ENCODE data around the gene SNX30. TPM values are rescaled to one million over a fixed set of nuclear protein-coding genes. Genes with fewer than 3 reads are reported as not detected.
A peak's percentile ranks its signal among the peaks of the same experiment; 100 is the strongest.

Gene SNX30
- total RNA-seq, 1 donor from 2014 or later: 1.9 TPM

GRCh38 chr9:112755016-112755427, 4.5 kb downstream of the SNX30 start:
- DNase-seq (ENCODE audit: low spot score): no peak
- H3K27ac Mint-ChIP-seq: peak overlapping the region; percentile 82
- H3K4me3 Mint-ChIP-seq: peak overlapping the region; percentile 16
- H3K27me3 Mint-ChIP-seq (ENCODE audit: insufficient read depth): peaks cover 5% of the 10 kb centered on the region
- peaks cover 16% of the 10 kb centered on the region for H3K36me3 Mint-ChIP-seq (ENCODE audit: low read depth)
- H3K9me3 Mint-ChIP-seq: no peaks in the 10 kb centered on the region
- peaks cover 68% of the 10 kb centered on the region for H3K4me1 Mint-ChIP-seq (ENCODE audit: low read depth)
- intact Hi-C loops (cut with micrococcal nuclease): loop anchor here (2.0 kb wide), 1 partner anchor 858 kb away; the partner anchor contains the start of gene UGCG

- peaks cover 6% of the 10 kb centered on the region for H3K27me3 Mint-ChIP-seq (ENCODE audit: insufficient read depth)
- H3K36me3 Mint-ChIP-seq (ENCODE audit: low read depth): peaks cover 13% of the 10 kb centered on the region
These were observed 5.1 kb downstream of the SNX30 start for GRCh38 chr9:112755675-112756074.

GRCh38 chr9:112757282-112757883, 6.8 kb downstream of the SNX30 start:
- Mint-ChIP-seq H3K27ac (no peak overlapping the region), H3K4me3 (no peak overlapping the region), H3K36me3 (ENCODE audit: low read depth) (peaks cover 10% of the 10 kb centered on the region), H3K27me3 (ENCODE audit: insufficient read depth) (peaks cover 4% of the 10 kb centered on the region), H3K9me3 (no peaks in the 10 kb centered on the region), H3K4me1 (ENCODE audit: low read depth) (peaks cover 64% of the 10 kb centered on the region)
- no peak for DNase-seq (ENCODE audit: low spot score)
- intact Hi-C loops (cut with micrococcal nuclease): no loop called here

More at GRCh38 chr9:112755675-112756074, 5.1 kb downstream of the SNX30 start:
- H3K27ac Mint-ChIP-seq: no peak overlapping the region
- intact Hi-C loops (cut with micrococcal nuclease): loop anchor here (2.0 kb wide), 1 partner anchor 859 kb away; the partner anchor contains the start of gene UGCG
- no peak for DNase-seq (ENCODE audit: low spot score)
- peaks cover 70% of the 10 kb centered on the region for H3K4me1 Mint-ChIP-seq (ENCODE audit: low read depth)
- no peak overlapping the region for H3K4me3 Mint-ChIP-seq
- no peaks in the 10 kb centered on the region for H3K9me3 Mint-ChIP-seq

- H3K4me3 Mint-ChIP-seq: no peak overlapping the region
- intact Hi-C loops (cut with micrococcal nuclease): no loop called here
- H3K36me3 Mint-ChIP-seq (ENCODE audit: low read depth): peaks cover 12% of the 10 kb centered on the region
- H3K4me1 Mint-ChIP-seq (ENCODE audit: low read depth): peaks cover 59% of the 10 kb centered on the region
- H3K27ac Mint-ChIP-seq: no peak overlapping the region
- no peaks in the 10 kb centered on the region for H3K9me3 Mint-ChIP-seq
- H3K27me3 Mint-ChIP-seq (ENCODE audit: insufficient read depth): peaks cover 4% of the 10 kb centered on the region
- DNase-seq (ENCODE audit: low spot score): no peak
These were observed 7.4 kb downstream of the SNX30 start for GRCh38 chr9:112757940-112758339.

GRCh38 chr9:112760821-112761220, 10.3 kb downstream of the SNX30 start:
- Mint-ChIP-seq H3K27me3 (ENCODE audit: insufficient read depth) (peaks cover 3% of the 10 kb centered on the region), H3K9me3 (no peaks in the 10 kb centered on the region), H3K36me3 (ENCODE audit: low read depth) (peaks cover 6% of the 10 kb centered on the region), H3K27ac (no peak overlapping the region), H3K4me3 (no peak overlapping the region), H3K4me1 (ENCODE audit: low read depth) (peaks cover 32% of the 10 kb centered on the region)
- intact Hi-C loops (cut with micrococcal nuclease): no loop called here
- DNase-seq (ENCODE audit: low spot score): no peak

GRCh38 chr9:112761912-112762655, 11.5 kb downstream of the SNX30 start:
- H3K4me1 Mint-ChIP-seq (ENCODE audit: low read depth): peaks cover 26% of the 10 kb centered on the region
- peaks cover 3% of the 10 kb centered on the region for H3K27me3 Mint-ChIP-seq (ENCODE audit: insufficient read depth)
- no peak overlapping the region for H3K4me3 Mint-ChIP-seq
- DNase-seq (ENCODE audit: low spot score): no peak
- H3K27ac Mint-ChIP-seq: no peak overlapping the region
- peaks cover 6% of the 10 kb centered on the region for H3K36me3 Mint-ChIP-seq (ENCODE audit: low read depth)
- H3K9me3 Mint-ChIP-seq: peaks cover 8% of the 10 kb centered on the region
- intact Hi-C loops (cut with micrococcal nuclease): no loop called here

GRCh38 chr9:112762726-112763518, 12.4 kb downstream of the SNX30 start:
- H3K9me3 Mint-ChIP-seq: peaks cover 10% of the 10 kb centered on the region
- H3K4me3 Mint-ChIP-seq: no peak overlapping the region
- peaks cover 17% of the 10 kb centered on the region for H3K4me1 Mint-ChIP-seq (ENCODE audit: low read depth)
- H3K27ac Mint-ChIP-seq: no peak overlapping the region
- peaks cover 3% of the 10 kb centered on the region for H3K27me3 Mint-ChIP-seq (ENCODE audit: insufficient read depth)
- no peak for DNase-seq (ENCODE audit: low spot score)
- H3K36me3 Mint-ChIP-seq (ENCODE audit: low read depth): peaks cover 7% of the 10 kb centered on the region
- intact Hi-C loops (cut with micrococcal nuclease): no loop called here

- Mint-ChIP-seq H3K9me3 (peaks cover 14% of the 10 kb centered on the region), H3K36me3 (ENCODE audit: low read depth) (peaks cover 10% of the 10 kb centered on the region), H3K4me3 (no peak overlapping the region), H3K27ac (no peak overlapping the region), H3K4me1 (ENCODE audit: low read depth) (peaks cover 19% of the 10 kb centered on the region), H3K27me3 (ENCODE audit: insufficient read depth) (peaks cover 3% of the 10 kb centered on the region)
- DNase-seq (ENCODE audit: low spot score): no peak
- intact Hi-C loops (cut with micrococcal nuclease): no loop called here
These were observed 13.8 kb downstream of the SNX30 start for GRCh38 chr9:112764344-112764743.

GRCh38 chr9:112764837-112765236, 14.3 kb downstream of the SNX30 start:
- peaks cover 3% of the 10 kb centered on the region for H3K27me3 Mint-ChIP-seq (ENCODE audit: insufficient read depth)
- peaks cover 18% of the 10 kb centered on the region for H3K4me1 Mint-ChIP-seq (ENCODE audit: low read depth)
- intact Hi-C loops (cut with micrococcal nuclease): no loop called here

GRCh38 chr9:112765281-112765680, 14.7 kb downstream of the SNX30 start:
- Mint-ChIP-seq H3K4me1 (ENCODE audit: low read depth) (peaks cover 13% of the 10 kb centered on the region), H3K27ac (no peak overlapping the region), H3K9me3 (peaks cover 14% of the 10 kb centered on the region), H3K4me3 (no peak overlapping the region), H3K36me3 (ENCODE audit: low read depth) (peaks cover 15% of the 10 kb centered on the region), H3K27me3 (ENCODE audit: insufficient read depth) (peaks cover 3% of the 10 kb centered on the region)
- DNase-seq (ENCODE audit: low spot score): no peak
- intact Hi-C loops (cut with micrococcal nuclease): no loop called here

More at GRCh38 chr9:112764837-112765236, 14.3 kb downstream of the SNX30 start:
- no peak for DNase-seq (ENCODE audit: low spot score)
- Mint-ChIP-seq H3K36me3 (ENCODE audit: low read depth) (peaks cover 14% of the 10 kb centered on the region), H3K9me3 (peaks cover 14% of the 10 kb centered on the region), H3K27ac (no peak overlapping the region), H3K4me3 (no peak overlapping the region)

- intact Hi-C loops (cut with micrococcal nuclease): loop anchor here (1.0 kb wide), 1 partner anchor 17 kb away; no protein-coding TSS in a partner anchor
- Mint-ChIP-seq H3K9me3 (peaks cover 7% of the 10 kb centered on the region), H3K36me3 (ENCODE audit: low read depth) (peaks cover 19% of the 10 kb centered on the region), H3K27me3 (ENCODE audit: insufficient read depth) (peaks cover 2% of the 10 kb centered on the region), H3K4me1 (ENCODE audit: low read depth) (peaks cover 33% of the 10 kb centered on the region), H3K27ac (no peak overlapping the region), H3K4me3 (peak overlapping the region; percentile 25)
- no peak for DNase-seq (ENCODE audit: low spot score)
These were observed 21.0 kb downstream of the SNX30 start for GRCh38 chr9:112771359-112772214.

GRCh38 chr9:112772215-112772509, 21.6 kb downstream of the SNX30 start:
- intact Hi-C loops (cut with micrococcal nuclease): no loop called here
- H3K36me3 Mint-ChIP-seq (ENCODE audit: low read depth): peaks cover 19% of the 10 kb centered on the region
- H3K9me3 Mint-ChIP-seq: peaks cover 5% of the 10 kb centered on the region
- peaks cover 33% of the 10 kb centered on the region for H3K4me1 Mint-ChIP-seq (ENCODE audit: low read depth)
- no peak overlapping the region for H3K4me3 Mint-ChIP-seq
- H3K27ac Mint-ChIP-seq: no peak overlapping the region
- peaks cover 2% of the 10 kb centered on the region for H3K27me3 Mint-ChIP-seq (ENCODE audit: insufficient read depth)
- DNase-seq (ENCODE audit: low spot score): no peak

Data from activated T-helper 1 cell treated with anti-CD3 and anti-CD28 coated beads, Interleukin-12 subunit alpha, Interleukin-12 subunit beta, Interleukin-2, Interleukin-4 antibody, amounts not matched to agents 30 ng/mL and 10 ng/mL and 1 ng/mL, durations not matched to agents 14 hours and 24 hours and 36 hours (primary cell).